GM21360 (cell line): ENCODE results near the gene IL12RB2.

ENCODE experiments used
- ATAC-seq: cut with Tn5 transposase; IDR thresholded peaks from one replicate; pipeline ENCODE4 v1.9.1; 2021; ENCODE audit warnings: mild to moderate bottlenecking, moderate library complexity; ENCODE audit not compliant: unreplicated experiment

The IL12RB2 gene

DNA sequence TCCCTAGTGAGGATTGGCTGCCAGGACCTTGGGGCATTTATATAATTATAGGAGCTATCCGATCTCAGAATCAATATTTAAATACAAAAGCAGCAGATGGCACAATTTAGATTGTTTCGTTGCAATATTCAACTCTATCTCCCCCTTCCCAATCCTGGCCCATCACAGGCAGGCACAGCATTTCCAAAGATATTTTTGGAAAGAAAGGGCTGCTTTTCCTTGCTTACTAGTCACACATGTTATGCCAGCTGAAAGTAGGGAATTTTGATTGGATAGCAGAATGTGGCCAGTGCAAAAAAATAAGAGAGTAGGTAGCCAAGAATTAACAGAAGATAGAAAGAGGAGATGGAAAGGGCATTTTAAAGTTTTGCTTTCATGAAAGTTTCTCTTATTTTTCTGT, 37.9 kb downstream of the IL12RB2 start:
- ATAC-seq = no peak

DNA sequence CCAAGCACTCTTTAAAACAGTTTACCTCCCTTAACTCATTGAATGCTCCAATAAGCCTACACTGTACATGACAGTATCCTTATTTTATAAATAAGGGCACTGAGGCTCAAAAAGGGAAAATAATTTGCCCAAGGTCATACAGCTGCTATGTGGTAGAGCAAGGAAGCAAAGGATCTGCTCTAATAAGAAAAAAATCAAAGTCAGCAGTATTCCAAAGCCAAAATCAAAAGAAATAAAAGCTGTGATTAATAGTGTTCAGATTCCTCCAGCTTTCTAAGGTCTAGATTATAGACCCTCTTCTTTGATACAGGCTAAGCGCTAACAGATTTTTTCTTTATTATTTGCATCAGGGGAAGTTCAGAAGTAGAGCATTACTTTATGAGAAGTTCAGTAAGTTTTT, 39.3 kb downstream of the IL12RB2 start:
- ATAC-seq = no peak

DNA sequence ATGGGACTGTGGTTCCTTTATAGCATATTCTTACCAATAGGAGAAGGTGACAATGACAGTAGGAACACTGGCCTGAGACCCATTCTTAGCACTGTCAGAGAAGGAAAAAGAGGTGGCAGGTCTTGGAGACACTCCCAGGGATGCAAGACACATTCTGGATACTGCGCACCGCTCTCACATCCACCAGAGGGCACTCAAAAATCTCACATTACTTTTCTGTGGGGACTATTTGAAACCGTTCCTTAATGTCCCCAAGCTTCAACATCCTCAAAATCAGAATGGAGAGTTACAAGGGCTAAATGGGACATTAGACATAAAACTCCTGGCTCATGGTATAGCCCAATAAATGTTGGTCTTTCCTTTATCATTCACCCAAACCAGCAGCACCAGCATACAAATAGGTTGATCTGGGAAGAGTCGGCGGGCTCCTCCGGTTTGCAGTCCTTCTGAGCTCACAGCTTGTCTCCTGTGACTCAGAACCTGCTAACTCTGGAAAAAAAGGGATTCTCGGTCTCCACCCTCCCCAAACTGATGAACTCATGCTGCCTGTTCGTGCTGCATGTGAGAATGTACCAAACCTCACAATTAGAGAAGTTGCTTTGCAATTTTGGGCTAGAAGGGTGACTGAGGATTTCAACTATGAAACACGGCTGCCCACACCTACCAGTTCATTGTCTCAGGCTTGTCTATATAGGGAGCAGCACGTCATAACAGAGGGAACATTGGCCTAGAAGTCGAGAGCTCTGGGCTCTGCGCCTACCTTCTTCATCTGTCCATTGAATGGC, 40.2 kb downstream of the IL12RB2 start:
- no peak for ATAC-seq

DNA sequence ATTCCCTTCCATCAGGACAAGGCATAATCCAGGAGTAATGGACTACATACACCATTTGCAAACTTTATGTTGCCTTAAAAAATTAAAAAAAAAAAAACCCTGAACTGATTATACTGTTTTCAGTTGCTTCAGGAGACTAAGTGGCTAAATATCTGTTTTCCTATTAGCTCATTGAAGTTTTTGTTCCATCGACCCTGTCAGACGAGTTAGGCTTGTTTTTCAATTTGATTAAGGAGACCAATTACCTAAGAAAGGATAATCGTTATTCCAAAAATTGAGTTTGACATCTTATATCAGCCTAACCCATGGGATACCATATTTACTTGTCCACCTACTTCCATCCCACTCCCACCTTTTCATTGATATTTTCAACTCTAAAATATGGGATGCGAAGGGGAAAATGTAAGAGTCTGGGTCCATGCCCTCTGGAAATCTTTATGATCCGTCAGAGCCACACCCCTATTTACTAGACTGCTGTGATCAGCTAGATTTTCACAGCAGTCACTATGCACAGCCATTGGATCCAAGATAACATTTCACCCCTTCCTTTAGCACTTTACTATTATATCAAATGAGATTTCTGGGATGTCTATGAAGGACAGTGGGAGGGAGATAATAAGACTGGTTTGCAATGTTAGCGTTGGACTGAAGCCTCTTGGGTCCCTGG, 41.0 kb downstream of the IL12RB2 start:
- no peak for ATAC-seq

DNA sequence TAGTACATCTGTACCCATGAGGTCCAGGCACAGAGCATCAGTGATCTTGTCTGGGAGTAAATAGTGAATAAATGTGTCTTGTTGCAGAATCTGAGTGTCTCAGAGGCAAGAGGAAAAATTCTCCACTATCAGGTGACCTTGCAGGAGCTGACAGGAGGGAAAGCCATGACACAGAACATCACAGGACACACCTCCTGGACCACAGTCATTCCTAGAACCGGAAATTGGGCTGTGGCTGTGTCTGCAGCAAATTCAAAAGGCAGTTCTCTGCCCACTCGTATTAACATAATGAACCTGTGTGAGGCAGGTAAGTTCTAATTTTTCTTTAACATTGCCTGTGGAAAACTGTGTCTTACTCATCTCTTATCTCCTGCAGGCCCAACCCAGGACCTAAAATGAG, 43.1 kb downstream of the IL12RB2 start:
- no peak for ATAC-seq

DNA sequence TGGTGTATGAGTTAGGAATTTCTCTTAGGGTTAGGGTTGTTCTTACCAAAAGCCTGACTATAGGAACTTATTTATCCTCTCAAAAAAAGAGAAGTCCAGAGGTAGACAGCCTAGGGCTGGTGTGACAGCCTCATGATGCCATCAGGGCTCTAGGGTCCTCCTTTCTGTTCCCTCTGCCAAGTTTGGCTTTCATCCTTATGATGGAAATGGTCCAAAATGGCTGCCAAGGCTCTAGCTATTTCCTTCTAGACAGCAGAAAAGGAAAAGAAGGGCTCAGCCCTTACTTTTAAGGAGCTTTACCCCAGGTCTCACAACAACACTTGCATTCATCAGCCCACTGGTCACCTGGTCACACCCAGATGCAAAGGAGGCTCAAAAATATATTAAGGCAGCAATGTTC, 44.5 kb downstream of the IL12RB2 start:
- ATAC-seq = no peak

DNA sequence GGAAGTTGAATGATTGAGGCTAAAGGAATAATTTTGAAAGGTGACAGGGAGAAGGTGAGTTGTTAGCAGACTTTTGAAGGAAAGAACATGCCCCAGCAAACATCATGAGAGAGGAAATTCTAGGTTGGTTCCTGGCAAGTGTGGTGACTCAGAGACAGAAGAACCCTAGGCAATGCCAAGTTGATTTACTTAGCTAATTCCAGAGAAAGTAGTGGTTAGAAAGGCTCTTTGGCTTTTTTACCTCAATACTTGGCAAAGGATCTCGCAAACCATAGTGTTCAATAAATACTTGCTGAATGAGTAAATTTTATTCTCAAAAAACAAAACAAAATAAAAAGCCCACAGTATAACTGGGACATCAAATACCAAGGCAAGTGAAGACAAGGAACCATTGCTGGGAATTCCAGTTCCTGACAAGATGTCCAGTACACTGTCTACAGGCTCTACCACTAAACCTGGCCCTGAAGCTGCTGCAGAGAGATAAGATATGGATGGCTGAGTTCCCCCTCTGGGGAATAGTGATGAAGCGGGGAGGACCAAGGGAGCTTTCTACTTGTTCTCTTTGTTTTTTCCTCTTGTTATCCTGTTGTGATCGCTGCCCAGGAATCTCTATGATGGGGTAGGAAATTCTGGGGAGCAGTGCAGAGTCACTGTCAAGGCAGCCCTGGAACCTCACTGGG, 48.2 kb downstream of the IL12RB2 start:
- no peak for ATAC-seq

DNA sequence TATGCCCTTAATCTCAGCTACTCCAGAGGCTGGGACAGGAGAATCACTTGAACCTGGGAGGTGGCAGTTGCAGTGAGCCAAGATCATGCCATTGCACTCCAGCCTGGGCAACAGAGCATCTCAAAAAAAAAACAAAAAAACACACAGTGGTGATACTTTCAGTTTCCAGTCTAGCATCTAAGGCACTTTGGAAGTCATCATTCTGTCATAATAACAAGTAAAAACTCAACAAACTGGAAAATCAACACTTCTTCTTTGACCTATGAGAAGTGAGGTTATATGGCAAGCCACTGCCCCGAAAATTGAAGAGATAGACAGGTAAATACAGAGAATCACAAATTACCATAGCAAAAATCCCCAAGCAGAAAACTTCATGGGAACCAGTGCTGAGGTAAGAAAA, 51.9 kb downstream of the IL12RB2 start:
- no peak for ATAC-seq

DNA sequence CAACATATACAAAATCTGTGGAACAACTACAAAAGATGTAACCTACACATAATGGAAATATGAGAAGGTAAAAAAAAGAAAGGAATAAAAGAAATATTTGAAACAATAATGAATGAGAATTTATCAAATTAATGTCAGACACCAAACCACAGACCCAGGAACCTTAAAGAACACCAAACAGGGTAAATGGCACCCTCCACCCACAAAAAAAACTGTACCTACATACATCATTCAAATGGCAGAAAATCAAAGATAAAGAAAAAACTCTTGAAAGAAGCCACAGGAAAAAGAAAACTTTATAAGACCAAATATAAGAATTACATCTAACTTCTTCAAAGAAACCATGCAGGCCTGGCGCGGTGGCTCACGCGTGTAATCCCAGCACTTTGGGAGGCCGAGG, 54.0 kb downstream of the IL12RB2 start:
- ATAC-seq = no peak

DNA sequence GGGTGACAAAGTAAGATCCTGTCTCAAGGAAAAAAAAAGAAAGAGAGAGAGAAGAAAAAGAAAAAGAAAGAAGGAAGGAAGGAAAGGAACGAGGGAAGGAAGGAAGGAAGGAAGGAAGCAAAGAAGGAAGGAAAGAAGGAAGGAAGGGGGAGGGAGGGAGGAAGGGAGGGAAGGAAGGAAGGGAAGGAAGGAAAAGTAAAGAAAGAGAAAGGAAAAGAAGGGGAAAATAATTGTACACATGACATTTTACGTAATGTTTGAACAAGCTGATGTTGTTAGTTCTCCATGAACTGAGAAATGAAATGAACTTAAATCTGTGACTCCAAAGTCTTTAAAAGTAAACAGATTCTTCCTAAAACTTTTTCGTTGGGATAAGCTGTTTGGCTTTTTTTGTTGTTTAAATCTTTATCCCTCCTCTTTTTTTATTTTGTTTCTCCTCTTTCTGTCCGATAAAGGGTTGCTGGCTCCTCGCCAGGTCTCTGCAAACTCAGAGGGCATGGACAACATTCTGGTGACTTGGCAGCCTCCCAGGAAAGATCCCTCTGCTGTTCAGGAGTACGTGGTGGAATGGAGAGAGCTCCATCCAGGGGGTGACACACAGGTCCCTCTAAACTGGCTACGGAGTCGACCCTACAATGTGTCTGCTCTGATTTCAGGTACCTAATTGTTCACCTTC, 59.8 kb downstream of the IL12RB2 start:
- no peak for ATAC-seq

DNA sequence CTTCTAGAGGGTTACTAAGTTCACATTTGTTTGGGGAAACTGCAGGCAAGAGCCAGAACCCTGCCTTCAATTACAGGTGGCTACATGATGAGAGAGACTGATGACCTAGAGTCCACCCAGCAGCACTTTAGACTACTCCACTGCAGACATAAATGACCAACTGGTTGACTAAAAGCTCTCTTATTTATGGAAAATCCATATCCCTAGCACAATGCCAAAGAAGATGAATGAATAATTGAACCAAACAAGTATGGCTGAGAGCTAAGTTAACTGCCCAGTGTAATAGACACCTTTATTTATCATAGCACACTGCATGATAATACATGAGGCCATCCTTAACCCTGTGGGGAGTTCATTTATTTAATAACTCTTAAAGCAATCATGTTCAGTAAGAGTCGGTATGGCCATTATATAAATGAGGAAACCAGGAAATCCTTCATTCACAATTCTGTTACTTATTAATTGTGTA, 60.4 kb downstream of the IL12RB2 start:
- ATAC-seq = no peak

DNA sequence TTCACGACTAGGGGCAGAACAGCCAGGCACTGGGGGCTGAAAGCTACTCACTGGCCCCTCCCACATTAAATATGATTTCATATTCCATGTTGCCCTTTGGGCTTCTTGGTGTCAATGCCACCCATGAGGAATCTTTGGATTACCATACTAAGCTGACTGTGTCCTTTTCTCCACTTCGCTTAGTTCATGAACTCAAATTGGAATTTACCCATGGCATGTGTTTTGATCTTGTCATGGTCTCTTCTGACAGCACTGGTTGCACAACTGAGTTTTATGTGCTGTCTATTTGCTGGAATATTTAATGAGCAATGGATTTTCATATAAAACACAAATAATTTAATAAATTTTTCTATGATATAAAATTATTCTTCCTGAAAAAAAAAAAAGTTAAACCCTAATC, 63.4 kb downstream of the IL12RB2 start:
- no peak for ATAC-seq

DNA sequence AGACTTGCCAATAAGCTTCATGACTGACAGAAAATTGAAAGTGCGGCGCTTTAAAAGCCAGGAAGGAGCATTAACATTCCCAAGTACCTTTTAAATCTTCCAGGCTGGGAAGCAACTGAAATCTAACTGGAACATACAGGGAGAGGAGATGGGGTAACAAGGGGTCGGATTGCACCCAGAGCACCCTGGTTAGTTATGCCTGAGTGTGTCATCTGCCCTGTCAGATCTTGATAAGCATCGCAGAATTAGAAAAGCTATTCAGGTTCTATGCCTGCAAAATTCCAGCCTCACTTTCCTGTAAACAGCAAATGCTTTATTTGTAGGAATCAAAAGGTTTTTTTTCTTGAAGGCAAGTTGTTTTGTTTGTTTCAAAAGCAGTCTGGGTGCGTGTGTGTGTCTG, 64.0 kb downstream of the IL12RB2 start:
- no peak for ATAC-seq

DNA sequence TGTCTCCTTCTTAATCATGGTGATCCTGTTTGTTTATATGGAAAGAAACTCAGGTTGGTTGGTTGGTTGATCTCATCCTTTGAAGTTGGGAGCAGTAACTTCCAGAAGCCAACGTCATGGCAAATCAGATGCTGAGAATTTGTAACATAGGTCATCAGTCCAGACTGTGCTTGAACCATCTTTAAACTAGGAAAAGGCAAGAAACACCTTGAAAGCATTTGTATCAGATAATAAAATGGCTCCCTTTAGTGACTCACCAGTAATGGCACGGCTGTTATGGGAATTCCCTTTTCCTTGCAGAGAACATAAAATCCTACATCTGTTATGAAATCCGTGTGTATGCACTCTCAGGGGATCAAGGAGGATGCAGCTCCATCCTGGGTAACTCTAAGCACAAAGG, 64.5 kb downstream of the IL12RB2 start:
- no peak for ATAC-seq

DNA sequence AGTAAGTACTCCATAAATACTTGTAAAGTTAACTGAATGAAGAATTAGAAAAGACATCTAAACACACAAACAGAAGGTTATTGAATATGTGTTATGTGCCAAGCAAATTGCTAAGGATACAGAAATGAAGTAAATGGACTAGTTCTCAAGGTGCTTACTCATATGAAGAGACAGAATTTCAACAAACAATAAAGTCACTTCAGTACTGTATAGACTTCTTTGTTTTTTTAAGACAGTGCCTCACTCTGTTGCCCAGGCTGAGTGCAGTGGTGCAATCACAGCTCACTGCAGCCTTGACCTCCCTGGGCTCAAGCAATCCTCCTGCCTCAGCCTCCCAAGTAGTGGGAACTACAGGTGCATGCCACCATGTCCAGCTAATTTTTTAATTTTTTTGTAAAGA, 65.2 kb downstream of the IL12RB2 start:
- no peak for ATAC-seq

DNA sequence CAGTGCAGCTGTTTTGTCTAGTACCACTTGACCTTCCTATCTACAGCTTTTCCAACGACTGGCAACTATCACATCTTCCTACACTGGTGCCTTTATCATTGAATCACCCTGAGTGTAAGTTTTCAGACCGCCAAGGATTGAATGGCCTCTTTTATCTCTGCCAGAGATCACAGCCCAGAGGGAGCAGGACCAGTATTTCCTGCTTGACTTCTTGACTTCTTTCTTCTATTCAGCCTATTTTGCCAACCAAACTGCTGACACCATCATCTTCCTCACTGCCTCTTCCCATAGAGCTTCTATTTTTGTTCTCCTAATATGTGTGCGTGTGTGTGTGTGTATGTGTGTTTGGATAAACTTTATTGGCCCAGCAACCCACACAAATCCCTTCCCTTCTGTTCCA, 68.7 kb downstream of the IL12RB2 start:
- ATAC-seq = no peak

DNA sequence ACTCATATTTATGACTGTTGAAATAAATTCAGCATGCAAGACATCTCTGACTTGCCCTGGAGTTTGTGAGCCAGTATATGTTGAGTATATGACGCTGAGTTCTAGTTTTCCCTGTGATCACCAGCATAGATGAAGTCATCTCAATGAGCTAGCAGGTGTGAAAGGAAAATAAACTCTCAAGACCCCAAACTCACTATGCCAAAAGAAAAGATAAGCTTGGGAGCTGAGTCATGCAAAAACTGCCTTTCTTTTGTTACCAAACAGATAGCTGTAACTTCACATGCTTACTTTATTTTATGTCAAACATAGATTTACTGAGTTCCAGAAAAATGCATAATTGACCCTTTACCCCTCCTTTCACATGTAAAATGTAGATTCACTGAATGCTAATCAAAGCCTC, 69.6 kb downstream of the IL12RB2 start:
- ATAC-seq = no peak

DNA sequence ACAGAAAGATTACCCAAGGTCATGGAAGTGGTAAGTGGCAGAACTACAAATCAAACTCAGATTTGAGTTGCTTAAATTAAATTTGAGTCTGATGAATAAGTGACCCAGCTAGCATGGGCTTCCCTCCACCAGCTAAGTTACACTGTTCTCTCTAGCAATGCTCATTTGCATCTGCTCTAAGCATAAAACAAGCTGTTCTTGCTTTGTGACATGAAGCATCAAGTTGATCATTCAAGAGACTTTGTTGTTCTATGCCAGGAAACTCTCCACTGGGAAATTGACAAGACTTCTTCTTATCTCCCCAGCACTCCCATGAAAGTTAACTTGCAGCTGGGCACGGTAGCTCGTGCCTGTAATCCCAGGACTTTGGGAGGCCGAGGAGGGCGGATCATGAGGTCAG, 73.5 kb downstream of the IL12RB2 start:
- no peak for ATAC-seq

DNA sequence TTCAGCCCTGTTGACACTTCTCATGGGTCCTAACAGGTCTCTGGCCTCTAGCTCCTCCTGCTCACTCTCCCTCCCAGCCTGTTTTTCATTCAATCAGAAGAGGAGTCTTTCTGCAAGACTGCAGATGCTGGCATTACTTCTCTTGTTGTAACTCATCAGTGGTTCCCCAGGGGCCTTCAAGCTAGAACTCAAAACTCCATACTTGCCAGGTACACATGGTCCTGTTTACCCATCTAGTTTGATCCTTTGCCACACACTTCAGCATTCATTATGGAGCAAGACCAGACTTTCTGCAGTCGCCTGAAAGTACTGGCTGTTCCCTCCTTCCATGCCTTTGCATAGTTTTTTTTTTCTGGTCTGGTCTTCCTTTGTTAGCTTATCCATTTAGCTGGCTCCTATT, 74.6 kb downstream of the IL12RB2 start:
- ATAC-seq = no peak

DNA sequence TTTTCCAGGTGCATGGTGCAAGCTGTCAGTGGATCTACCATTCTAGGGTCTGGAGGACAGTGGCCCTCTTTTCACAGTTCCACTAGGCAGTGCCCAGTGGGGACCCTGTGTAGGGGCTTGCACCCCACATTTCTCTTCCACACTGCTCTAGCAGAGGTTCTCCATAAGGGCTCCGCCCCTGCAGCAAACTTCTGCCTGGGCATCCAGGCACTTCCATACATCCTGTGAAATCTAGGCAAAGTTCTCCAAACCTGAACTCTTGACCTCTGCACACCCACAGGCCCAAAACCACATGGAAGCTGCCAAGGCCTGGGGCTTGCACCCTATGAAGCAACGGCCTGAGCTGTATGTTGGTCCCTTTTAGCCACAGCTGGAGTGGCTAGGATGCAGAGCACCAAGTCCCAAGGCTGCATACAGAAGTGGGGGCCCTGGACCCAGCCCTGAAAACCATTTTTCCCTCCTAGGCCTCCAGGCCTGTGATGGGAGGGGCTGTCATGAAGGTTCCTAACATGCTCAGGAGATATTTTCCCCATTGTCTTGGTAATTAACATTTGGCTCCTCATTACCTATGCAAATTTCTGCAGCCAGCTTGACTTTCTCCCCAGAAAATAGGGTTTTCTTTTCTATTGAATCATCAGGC, 76.4 kb downstream of the IL12RB2 start:
- ATAC-seq = no peak
